ENCODE data around the gene GLT6D1.
"Not testable (repeated sequence)": the region's sequence is repeated elsewhere in the genome, so short reads cannot be mapped to it uniquely, and the experiment has no call there.

Gene GLT6D1

DNA sequence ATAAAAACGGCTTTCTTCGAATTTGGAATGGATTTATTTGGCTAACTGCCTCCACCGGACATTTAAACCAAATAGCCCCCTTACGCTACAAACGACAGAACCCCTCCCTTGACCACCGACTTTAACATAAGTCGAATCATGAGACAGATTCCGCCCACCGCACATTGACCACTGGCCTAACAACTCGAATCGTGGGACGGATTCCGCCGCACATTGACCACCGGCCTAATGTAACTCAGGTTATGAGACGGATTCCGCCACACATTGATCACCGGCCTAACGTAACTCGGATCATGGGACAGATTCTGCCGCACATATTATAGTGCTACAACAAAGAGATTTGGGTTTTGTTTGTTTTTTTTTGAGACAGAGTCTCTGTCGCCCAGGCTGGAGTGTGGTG lies 21.1 kb upstream of the GLT6D1 start:
- H3K4me3 ChIP-seq (ENCODE audit: low read length), result no peak overlapping the region
- TF ChIP-seq ZNF274 (IDR thresholded peaks at IDR 0.05; ENCODE audit: low read depth, low read length), result no peak

DNA sequence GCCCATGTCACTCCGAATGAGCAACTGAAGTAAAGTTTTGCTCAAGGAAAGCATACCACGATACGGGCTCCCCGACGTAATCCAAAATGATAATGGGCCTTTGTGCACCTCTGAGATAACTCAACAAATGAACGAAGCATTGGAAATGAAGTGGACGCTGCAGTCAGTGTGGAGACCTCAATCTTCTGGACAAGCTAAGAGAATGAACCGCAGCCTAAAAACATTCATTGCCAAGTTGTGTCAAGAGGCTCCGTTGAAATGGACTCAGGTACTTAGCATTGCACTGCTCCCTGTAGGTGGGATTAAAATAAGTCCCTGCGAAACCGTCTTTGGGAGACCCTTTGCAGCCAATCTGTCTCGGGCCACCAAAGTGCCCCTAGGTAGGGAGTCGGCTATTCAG lies 19.9 kb upstream of the GLT6D1 start:
- H3K4me3 ChIP-seq (ENCODE audit: low read length), result no peak overlapping the region
- no peak for TF ChIP-seq ZNF274 (IDR thresholded peaks at IDR 0.05; ENCODE audit: low read depth, low read length)

DNA sequence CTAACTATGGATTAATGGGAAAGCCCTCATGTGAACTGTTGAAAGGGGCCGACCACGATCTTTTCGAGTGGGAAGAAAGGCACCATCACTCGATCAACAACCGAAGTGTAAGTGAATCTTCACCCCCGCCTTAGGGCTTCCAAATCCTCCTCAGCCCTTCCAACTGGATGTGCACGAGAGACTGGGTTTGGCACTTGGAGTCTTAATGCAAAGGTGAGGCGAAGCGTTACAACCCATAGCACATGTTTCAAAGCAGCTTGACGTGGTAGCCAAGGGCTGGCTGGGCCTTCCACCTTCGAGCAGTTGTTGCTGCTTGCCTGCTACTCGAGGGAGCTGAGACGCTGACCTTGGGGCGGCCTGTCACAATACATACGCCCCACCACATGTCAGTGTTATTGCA lies 18.1 kb upstream of the GLT6D1 start:
- H3K4me3 ChIP-seq (ENCODE audit: low read length), result no peak overlapping the region
- no peak for TF ChIP-seq ZNF274 (IDR thresholded peaks at IDR 0.05; ENCODE audit: low read depth, low read length)

DNA sequence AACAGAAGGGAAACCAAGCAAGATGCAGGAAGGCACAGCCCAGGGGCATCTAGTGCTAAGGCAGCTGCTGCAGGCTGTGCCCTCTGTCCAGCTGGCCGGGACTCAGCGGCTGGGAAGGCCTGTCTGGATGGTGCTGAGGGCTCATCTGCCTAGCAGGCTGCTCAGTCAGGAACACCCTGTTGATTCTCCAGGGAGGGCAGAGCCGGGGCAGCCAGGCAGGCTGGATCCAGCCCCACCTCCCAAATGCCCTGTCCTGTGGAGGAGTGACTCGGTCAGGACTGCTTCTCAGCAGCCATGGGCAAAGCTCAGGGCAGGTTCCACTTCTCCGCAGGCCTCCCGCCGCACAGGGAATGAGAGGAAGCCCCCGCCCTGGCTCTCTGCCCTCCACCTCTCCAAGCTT lies 16.0 kb upstream of the GLT6D1 start:
- H3K4me3 ChIP-seq (ENCODE audit: low read length), result no peak overlapping the region
- no peak for TF ChIP-seq ZNF274 (IDR thresholded peaks at IDR 0.05; ENCODE audit: low read depth, low read length)

DNA sequence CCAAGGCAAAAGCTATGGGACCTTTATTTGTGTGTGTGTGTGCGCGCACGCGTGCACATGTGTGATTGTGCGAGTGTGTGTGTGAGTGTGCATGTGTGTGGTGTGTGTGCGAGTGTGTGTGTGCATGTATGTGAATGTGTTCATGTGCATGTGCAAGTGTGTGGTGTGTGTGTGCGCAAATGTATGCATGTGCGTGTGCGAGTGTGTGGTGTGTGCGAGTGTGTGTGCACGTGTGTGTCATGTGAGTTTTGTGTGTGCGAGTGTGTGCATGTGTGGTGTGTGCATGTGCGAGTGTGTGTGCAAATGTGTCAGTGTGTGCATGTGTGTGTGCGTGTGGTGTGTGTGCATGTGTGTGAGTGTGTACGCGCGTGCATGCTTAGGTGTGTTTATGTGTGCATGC lies 11.1 kb upstream of the GLT6D1 start:
- H3K4me3 ChIP-seq (ENCODE audit: low read length), result no peak overlapping the region
- TF ChIP-seq ZNF274 (IDR thresholded peaks at IDR 0.05; ENCODE audit: low read depth, low read length), result no peak

DNA sequence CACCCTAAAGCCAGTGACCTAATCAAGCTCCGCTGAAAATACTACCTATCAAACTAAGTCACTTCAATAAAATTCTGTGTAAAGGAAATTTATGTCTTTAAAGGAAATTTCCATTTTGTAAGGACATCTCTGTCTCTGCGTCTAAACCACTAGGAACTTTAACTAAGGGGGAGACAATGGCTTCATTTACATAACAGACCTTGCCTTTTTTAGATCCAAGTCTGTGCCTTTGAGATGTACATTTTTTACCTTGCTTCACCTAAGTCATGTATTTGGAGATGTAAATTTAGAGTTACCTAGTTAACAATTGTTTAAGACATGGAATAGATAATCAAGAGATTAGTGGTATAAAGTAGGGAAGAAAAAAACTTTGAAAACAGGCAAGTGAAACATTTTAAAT lies 10.2 kb upstream of the GLT6D1 start:
- TF ChIP-seq ZNF274 (IDR thresholded peaks at IDR 0.05; ENCODE audit: low read depth, low read length), result no peak
- no peak overlapping the region for H3K4me3 ChIP-seq (ENCODE audit: low read length)

DNA sequence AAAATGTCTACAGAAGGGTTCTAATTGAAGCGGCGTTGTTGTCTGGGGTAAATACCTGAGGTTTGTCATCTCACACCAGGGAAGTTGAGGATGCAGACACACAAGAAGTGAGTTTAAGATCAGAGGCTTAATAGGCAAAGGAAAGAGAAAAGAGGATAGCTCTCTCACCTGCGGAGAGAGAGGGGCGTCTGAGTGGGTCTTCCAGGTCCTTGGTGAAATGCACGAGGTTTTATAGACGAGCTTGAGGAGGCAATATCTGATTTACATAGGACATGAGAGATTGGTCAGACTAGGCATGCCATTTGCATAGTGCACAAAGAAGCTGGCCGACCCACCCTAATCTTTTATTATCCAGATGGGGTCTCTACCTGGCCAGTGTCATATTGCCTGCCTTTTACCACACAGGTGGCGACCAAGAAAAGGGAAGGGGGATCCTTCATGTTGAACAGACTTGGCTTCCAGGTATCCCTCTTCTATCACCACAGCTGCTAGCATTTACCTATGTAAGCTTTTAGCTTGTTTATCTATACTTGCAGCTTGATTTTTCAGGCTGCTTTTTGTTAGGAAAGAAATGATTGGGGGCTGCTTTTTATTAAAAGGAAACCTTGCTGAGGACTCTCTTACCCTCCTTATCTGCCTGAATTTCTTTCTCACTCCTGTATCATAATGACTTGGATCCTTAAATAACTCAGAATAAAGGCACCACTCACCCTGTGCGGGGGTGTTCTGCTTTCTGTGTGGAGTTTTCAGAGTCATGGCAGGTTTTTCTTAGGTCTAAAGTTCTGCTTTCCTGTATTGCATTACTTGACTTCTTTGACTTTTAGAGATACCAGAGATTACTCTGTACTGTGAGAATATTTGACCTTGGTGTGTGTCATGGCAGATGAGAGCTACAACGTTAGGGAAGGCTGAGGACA lies 9.4 kb upstream of the GLT6D1 start:
- no peak overlapping the region for H3K4me3 ChIP-seq (ENCODE audit: low read length)

DNA sequence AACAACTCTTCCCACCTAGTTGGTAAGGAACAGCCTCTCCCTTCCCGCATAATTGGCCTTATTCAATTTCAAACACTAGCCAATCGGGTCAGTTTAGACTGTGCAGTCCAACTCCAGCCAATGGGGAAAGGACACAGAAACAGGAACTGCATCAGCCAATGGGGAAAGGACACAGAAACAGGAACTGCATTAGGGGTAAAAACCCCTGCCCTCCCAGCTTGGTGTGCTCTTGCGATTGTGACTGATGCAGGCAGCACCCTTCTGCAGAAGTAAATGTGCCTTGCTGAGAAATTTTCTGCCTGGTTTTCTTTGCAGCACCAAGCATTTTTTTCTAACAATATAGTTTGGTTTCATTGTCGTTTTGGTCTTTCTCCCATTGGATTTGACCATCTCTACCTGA lies 8.5 kb upstream of the GLT6D1 start:
- H3K4me3 ChIP-seq (ENCODE audit: low read length), result no peak overlapping the region
- no peak for TF ChIP-seq ZNF274 (IDR thresholded peaks at IDR 0.05; ENCODE audit: low read depth, low read length)

More for the DNA sequence above, 9.4 kb upstream of the GLT6D1 start:
- TF ChIP-seq ZNF274 (IDR thresholded peaks at IDR 0.05; ENCODE audit: low read depth, low read length), result no peak

DNA sequence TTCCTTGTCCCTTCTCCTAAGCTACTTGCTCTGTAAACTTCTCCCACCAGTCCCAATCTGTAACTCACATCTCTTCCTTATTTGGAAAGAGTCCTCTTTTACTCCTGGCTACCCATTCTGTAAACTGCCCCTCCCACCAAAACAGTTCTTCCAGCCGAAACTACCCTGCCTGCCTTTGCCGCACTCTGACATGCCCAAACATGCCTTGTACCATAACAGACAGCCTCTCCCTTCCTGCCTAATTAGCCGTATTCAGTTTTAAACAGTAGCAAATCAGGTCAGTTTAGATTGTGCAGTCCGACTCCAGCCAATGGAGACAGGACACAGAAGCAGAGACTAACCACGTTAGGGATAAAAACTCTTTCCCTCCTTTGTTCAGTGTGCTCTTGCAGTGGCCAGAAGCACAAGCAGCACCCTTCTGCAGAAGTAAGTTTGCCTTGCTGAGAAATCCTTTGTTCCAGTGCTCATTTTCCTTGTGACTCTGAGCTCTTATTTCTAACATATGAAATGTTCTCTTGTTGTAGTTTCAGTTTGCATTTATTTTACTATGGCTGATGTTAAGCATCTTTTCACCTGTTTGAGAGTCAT lies 5.4 kb upstream of the GLT6D1 start:
- no peak for TF ChIP-seq ZNF274 (IDR thresholded peaks at IDR 0.05; ENCODE audit: low read depth, low read length)
- no peak overlapping the region for H3K4me3 ChIP-seq (ENCODE audit: low read length)

DNA sequence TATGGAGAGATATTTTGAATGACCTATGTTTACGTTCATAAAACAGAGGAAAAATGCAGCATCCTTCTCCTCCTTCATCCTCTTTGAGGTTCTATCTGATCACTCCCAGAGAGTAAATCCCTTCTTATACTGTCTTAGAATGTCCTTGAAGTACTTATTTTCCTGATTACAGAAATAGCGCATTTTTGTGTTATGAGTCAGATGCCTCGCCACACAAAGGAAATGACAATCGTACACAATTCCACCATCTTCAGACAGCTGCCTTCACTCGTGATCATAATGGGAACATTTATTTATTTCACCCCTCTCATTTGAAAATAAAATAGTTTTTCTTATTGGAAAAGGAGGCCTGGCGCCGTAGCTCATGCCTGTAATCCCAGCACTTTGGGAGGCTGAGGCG lies 2.4 kb upstream of the GLT6D1 start:
- no peak for TF ChIP-seq ZNF274 (IDR thresholded peaks at IDR 0.05; ENCODE audit: low read depth, low read length)
- H3K4me3 ChIP-seq (ENCODE audit: low read length), result no peak overlapping the region

DNA sequence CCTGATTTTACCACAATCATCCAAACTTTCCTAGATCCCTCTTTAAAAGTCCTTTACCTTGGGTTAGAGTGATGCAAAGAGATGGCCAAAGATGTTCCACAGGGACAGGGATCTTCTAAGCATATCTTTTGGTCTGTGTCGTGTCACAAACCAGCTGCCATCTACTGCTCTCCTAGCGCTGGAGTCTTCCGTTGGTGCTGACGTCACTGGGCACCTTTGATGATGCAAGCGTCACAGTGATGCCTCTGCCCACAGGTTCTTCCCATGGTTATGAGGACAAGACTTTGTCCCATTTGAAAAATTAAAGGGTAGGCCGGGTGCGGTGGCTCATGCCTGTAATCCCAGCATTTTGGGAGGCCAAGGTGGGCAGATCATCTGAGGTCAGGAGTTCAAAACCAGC lies 1.7 kb upstream of the GLT6D1 start:
- H3K4me3 ChIP-seq (ENCODE audit: low read length), result no peak overlapping the region
- TF ChIP-seq ZNF274 (IDR thresholded peaks at IDR 0.05; ENCODE audit: low read depth, low read length), result no peak

DNA sequence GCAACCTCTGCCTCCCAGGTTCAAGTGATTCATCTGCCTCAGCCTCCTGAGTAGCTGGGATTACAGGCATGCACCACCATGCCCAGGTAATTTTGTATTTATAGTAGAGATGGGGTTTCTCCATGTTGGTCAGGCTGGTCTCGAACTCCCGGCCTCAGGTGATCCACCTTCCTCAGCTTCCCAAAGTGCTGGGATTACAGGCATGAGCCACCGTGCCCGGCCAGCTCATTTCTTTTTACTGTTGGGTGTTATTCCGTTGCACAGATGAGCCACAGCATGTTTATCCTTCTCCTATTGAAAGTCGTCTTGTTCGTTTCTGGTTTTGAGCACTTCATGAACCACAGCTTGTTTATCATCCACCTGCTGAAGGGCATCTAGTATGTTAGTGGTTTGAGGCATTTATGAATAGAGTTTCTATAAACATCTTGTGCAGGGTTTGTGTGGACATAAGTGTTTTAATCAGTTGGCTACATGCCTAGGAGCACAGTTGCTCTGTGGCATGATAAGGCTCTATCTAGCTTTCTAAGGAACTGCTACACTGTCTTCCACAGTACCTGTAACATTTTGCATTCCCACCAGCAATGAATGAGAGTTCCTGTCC lies 2.3 kb downstream of the GLT6D1 start:
- H3K4me3 ChIP-seq (ENCODE audit: low read length), result not testable (repeated sequence)

DNA sequence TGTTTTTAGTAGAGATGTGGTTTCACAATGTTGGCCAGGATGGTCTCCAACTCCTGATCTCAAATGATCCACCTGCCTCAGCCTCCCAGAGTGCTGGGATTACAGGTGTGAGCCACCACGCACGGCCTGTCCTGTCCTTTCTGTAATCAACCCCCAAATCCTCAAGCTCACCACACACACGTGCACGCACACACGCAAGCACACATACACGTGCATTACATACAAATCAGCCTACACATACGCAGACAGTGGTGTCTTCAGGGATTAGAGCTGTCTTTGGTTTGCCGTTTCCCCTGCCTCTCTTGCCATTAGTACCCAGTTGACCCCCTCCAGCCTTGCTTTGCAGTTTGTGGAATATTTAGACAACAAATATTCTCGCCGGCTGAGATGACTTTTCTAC lies 6.5 kb downstream of the GLT6D1 start:
- no peak for TF ChIP-seq ZNF274 (IDR thresholded peaks at IDR 0.05; ENCODE audit: low read depth, low read length)
- H3K4me3 ChIP-seq (ENCODE audit: low read length), result no peak overlapping the region

DNA sequence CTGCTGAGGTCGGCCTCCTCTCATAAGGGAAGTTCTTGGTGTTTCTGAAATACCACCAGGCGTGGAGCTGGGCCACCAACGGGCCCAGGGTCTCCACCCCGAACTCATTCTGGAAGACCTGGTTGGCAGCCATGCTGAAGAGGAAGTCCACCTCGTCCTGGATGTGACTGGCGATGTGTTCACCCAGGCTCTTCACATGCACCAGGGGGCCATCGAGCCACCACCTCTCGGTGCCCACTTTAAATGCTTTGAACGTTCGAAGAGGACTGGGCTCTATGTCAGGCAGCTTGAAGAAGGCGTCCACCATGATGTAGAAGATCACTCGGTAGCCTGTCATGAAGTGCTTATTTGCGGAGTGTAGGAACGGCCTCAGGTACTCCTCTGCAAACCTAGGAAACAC lies 15.1 kb downstream of the GLT6D1 start:
- no peak overlapping the region for H3K4me3 ChIP-seq (ENCODE audit: low read length)
- no peak for TF ChIP-seq ZNF274 (IDR thresholded peaks at IDR 0.05; ENCODE audit: low read depth, low read length)

DNA sequence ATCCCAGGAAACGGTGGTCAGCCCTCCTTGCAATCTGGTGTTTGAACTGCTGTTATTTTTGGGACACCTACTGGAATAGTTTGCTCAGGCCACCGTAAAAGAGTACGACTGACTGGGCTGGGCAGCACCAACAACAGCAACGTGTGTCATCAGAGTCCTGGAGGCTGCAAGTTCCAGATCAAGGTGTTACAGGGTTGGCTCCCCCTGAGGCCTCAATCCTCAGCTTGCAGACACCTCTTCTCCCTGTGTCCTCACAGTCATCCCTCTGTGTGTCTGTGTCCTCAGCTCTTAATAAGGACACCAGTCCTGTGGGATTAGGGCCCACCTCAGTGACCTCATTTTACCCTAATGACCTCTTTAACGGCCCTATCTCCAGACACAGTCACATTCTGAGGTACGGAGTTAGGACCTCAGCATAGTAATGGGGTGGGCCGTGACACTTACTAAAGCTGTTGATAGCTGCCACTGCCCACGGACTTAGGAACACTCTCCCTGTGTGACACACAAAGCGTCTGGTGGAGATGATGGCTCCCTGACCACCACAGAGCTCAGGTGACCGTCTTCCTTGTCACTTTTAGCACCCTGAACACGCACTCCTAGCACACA lies 16.8 kb downstream of the GLT6D1 start:
- no peak overlapping the region for H3K4me3 ChIP-seq (ENCODE audit: low read length)
- no peak for TF ChIP-seq ZNF274 (IDR thresholded peaks at IDR 0.05; ENCODE audit: low read depth, low read length)
